Panc1 (cell line): ENCODE data around the gene SDC3. TPM values are rescaled to one million over a fixed set of nuclear protein-coding genes. Genes with fewer than 3 reads are reported as not detected.

ENCODE experiments used
- ATAC-seq: fragments of 200-7000 bp; cut with Tn5 transposase; 2 replicates; pipeline ENCODE4 v1.9.1; 2020; ENCODE audit warnings: mild to moderate bottlenecking, moderate library complexity
- BruUV-seq: library from RNA; stranded (reverse); fragments of 400-500 nt; replicated peaks from 2 replicates; lab custom pipeline; 2021; lab: Mats Ljungman, UMichigan
- CTCF ChIA-PET: fragments of 300-600 bp; sonication (Branson Sonifier 250); formaldehyde crosslinking; loops from one replicate; lab custom pipeline; 2022; ENCODE audit warnings: antibody characterized with exemption; lab: Charles Lee
- POLR2A ChIA-PET: fragments of 300-600 bp; sonication (Branson Sonifier 250); formaldehyde crosslinking; loops from one replicate; lab custom pipeline; 2022; ENCODE audit warnings: antibody characterized with exemption; lab: Charles Lee
- DNase-seq: peaks from one replicate; pipeline ENCODE4 v3.0.0-alpha.2; 2010; ENCODE audit warnings: low read depth, low spot score
- H3K27ac ChIP-seq: 2 replicates; pipeline ENCODE4 v1.5.1; 2011; ENCODE audit warnings: mild to moderate bottlenecking, low read length, inconsistent platforms
- H3K27me3 ChIP-seq: fragments of 200-500 bp; sonication (Bioruptor generic); 2 replicates; pipeline ENCODE4 v1.6.0; 2014; ENCODE audit warnings: low read length, inconsistent platforms; ENCODE audit not compliant: control insufficient read depth, insufficient read depth
- H3K36me3 ChIP-seq: fragments of 200-500 bp; sonication (Bioruptor generic); 2 replicates; pipeline ENCODE4 v1.5.1; 2014; ENCODE audit warnings: inconsistent platforms, mild to moderate bottlenecking, low read length, moderate library complexity; ENCODE audit not compliant: control insufficient read depth, insufficient read depth
- H3K4me1 ChIP-seq: 2 replicates; pipeline ENCODE4 v1.5.1; 2011; ENCODE audit warnings: inconsistent platforms, mild to moderate bottlenecking, low read length, moderate library complexity; ENCODE audit not compliant: control insufficient read depth, insufficient read depth
- H3K4me3 ChIP-seq, 2 experiments: 2 replicates each; pipeline ENCODE4 v1.5.1; 2011 to 2012; ENCODE audit warnings: low read depth in 2 of 2, low read length in 2 of 2, mild to moderate bottlenecking in 2 of 2, inconsistent platforms in 1 of 2, moderate library complexity in 1 of 2
- H3K9me3 ChIP-seq: fragments of 200-500 bp; sonication (Bioruptor generic); 2 replicates; pipeline ENCODE4 v1.5.1; 2014; ENCODE audit warnings: low read depth, mild to moderate bottlenecking, inconsistent platforms, low read length, moderate library complexity; ENCODE audit not compliant: control insufficient read depth, insufficient read depth
- POLR2AphosphoS5 ChIP-seq: IDR thresholded peaks from 2 replicates; pipeline ENCODE4 v1.6.1; 2012; ENCODE audit warnings: mild to moderate bottlenecking, low read depth, low read length, moderate library complexity
- SIN3A ChIP-seq: IDR thresholded peaks from 2 replicates; pipeline ENCODE4 v1.6.1; 2012; ENCODE audit warnings: low read depth, mild to moderate bottlenecking, low read length, moderate library complexity, borderline replicate concordance; ENCODE audit not compliant: insufficient read depth
- TCF7L2 ChIP-seq: IDR thresholded peaks from 2 replicates; pipeline ENCODE4 v1.6.1; 2011; ENCODE audit warnings: mild to moderate bottlenecking, low read depth, low read length, inconsistent platforms
- in situ Hi-C: cut with HindIII; loops from 2 replicates; pipeline ENCODE4 v1.10.0; 2016; ENCODE audit warnings: low sequenced_read_pairs, low pct_unique_long_range_greater_than_20kb
- intact Hi-C: fragments of 100-400 bp; cut with micrococcal nuclease; formaldehyde crosslinking; loops from one replicate; pipeline ENCODE4 v1.10.0; 2022; ENCODE audit not compliant: unreplicated experiment
- total RNA-seq: library from RNA; stranded (reverse); gene quantifications from one replicate; pipeline ENCODE4 v1.2.1, GENCODE V29; 2021; ENCODE audit not compliant: unreplicated experiment
- TF ChIP-seq, protein P1 (sequence below), 2 experiments: IDR thresholded peaks; 2 replicates each; pipeline ENCODE4 v1.6.1; 2011 to 2012; ENCODE audit warnings: low read depth in 2 of 2, control low read depth in 1 of 2, low read length in 1 of 2, mild to moderate bottlenecking in 1 of 2, moderate library complexity in 1 of 2; ENCODE audit not compliant: insufficient read depth in 1 of 2
- TF ChIP-seq, protein P2 (sequence below): fragments of 450-650 bp; IDR thresholded peaks from 2 replicates; pipeline ENCODE4 v1.5.1; 2017; ENCODE audit warnings: mild to moderate bottlenecking

Gene SDC3
- total RNA-seq, 1 experiment from 2014 or later = 36.1 TPM

DNA sequence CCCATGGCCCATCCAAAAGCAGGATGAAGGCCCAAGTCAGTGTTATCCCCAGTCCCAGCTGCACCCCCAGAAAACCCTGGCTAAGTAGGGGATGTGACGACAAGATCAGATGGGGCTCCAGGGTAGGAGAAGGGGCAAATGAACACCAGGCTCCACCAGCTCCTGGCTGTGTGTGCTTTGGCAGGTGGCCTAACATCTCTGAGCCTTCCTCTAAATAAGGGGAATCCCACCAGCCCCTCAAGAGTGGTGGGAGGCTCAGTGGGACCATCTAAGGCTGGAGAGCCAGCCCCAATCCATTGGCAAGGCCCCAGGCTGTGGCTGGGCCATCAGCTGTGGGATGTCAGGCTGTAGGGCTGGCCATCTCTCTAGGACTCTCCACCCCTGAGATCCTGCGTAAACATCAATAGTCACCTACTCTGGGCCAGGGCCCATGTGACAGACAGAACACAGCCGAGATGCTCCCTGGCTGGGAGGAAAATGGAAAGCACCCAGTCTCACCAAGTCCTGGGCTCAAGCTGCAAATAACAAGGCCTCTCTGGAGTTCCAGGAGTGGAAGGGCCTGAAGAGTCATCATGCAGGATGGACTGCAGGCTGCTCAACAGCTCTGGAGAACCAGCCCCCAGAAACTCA is 7.5 kb downstream of the SDC3 start:
- DNase-seq (no peak), ATAC-seq (peak; percentile 43; the same call in 1 of the 2 replicates)
- ChIA-PET POLR2A (no interaction called here), CTCF (no interaction called here)
- BruUV-seq = no TSS peak
- Histone ChIP-seq H3K27ac (no peak overlapping the region), H3K36me3 (no peaks in the 10 kb centered on the region), H3K27me3 (no peaks in the 10 kb centered on the region), H3K9me3 (no peaks in the 10 kb centered on the region), H3K4me3 (no peak overlapping the region), H3K4me1 (peaks cover 17% of the 10 kb centered on the region)
- in situ Hi-C loops = loop anchor here (25.0 kb wide), 1 partner anchor 89 kb away; no protein-coding TSS in a partner anchor
- TF ChIP-seq SIN3A (no peak), TCF7L2 (no peak), POLR2AphosphoS5 (no peak)
- TF ChIP-seq, protein P1, sequence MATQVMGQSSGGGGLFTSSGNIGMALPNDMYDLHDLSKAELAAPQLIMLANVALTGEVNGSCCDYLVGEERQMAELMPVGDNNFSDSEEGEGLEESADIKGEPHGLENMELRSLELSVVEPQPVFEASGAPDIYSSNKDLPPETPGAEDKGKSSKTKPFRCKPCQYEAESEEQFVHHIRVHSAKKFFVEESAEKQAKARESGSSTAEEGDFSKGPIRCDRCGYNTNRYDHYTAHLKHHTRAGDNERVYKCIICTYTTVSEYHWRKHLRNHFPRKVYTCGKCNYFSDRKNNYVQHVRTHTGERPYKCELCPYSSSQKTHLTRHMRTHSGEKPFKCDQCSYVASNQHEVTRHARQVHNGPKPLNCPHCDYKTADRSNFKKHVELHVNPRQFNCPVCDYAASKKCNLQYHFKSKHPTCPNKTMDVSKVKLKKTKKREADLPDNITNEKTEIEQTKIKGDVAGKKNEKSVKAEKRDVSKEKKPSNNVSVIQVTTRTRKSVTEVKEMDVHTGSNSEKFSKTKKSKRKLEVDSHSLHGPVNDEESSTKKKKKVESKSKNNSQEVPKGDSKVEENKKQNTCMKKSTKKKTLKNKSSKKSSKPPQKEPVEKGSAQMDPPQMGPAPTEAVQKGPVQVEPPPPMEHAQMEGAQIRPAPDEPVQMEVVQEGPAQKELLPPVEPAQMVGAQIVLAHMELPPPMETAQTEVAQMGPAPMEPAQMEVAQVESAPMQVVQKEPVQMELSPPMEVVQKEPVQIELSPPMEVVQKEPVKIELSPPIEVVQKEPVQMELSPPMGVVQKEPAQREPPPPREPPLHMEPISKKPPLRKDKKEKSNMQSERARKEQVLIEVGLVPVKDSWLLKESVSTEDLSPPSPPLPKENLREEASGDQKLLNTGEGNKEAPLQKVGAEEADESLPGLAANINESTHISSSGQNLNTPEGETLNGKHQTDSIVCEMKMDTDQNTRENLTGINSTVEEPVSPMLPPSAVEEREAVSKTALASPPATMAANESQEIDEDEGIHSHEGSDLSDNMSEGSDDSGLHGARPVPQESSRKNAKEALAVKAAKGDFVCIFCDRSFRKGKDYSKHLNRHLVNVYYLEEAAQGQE (IDR thresholded peaks at IDR 0.05; ENCODE audit: insufficient read depth in 1 of 2, low read depth in 2 of 2, low read length in 1 of 2) = no peak
- TF ChIP-seq, protein P2, sequence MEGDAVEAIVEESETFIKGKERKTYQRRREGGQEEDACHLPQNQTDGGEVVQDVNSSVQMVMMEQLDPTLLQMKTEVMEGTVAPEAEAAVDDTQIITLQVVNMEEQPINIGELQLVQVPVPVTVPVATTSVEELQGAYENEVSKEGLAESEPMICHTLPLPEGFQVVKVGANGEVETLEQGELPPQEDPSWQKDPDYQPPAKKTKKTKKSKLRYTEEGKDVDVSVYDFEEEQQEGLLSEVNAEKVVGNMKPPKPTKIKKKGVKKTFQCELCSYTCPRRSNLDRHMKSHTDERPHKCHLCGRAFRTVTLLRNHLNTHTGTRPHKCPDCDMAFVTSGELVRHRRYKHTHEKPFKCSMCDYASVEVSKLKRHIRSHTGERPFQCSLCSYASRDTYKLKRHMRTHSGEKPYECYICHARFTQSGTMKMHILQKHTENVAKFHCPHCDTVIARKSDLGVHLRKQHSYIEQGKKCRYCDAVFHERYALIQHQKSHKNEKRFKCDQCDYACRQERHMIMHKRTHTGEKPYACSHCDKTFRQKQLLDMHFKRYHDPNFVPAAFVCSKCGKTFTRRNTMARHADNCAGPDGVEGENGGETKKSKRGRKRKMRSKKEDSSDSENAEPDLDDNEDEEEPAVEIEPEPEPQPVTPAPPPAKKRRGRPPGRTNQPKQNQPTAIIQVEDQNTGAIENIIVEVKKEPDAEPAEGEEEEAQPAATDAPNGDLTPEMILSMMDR = no peak
- intact Hi-C loops = no loop called here

DNA sequence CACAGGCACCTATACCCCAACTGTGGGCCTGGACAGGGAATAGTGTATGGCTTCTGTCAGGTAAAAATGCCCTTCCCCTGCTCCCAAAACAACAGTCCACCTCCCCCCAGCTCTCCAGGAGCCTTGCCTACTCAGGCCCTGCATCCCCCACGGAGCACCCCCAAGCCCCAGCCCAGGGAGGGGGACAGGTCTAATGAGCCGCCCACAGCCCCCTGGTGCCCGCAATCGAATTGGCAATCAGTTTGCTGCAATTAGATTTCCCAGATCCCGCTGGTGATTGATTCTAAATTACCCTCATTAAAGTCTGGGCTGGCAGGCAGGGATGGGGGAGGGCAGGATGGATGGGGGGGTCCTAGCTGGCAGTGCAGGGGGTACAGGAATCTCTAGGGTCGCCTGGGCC is 8.1 kb downstream of the SDC3 start:
- TF ChIP-seq POLR2AphosphoS5 (no peak), SIN3A (no peak), TCF7L2 (no peak)
- TF ChIP-seq, protein P2 = no peak
- TF ChIP-seq, protein P1 (IDR thresholded peaks at IDR 0.05; ENCODE audit: insufficient read depth in 1 of 2, low read depth in 2 of 2, low read length in 1 of 2) = no peak
- Histone ChIP-seq H3K9me3 (no peaks in the 10 kb centered on the region), H3K36me3 (no peaks in the 10 kb centered on the region), H3K4me1 (peaks cover 17% of the 10 kb centered on the region), H3K27me3 (no peaks in the 10 kb centered on the region), H3K27ac (no peak overlapping the region), H3K4me3 (no peak overlapping the region)
- DNase-seq = no peak
- ChIA-PET CTCF (no interaction called here), POLR2A (no interaction called here)
- intact Hi-C loops (no loop called here), in situ Hi-C loops (loop anchor here (25.0 kb wide), 1 partner anchor 88 kb away; no protein-coding TSS in a partner anchor)
- BruUV-seq = no TSS peak
- no peak for ATAC-seq
